Measurements from ENCODE around the gene ENTPD7. TPM values are rescaled to one million over a fixed set of nuclear protein-coding genes. Genes with fewer than 3 reads are reported as not detected.

ENTPD7 gene
- total RNA-seq, 4 donors from 2014 or later = 11.6 to 76.0 (median 35.2) TPM

DNA sequence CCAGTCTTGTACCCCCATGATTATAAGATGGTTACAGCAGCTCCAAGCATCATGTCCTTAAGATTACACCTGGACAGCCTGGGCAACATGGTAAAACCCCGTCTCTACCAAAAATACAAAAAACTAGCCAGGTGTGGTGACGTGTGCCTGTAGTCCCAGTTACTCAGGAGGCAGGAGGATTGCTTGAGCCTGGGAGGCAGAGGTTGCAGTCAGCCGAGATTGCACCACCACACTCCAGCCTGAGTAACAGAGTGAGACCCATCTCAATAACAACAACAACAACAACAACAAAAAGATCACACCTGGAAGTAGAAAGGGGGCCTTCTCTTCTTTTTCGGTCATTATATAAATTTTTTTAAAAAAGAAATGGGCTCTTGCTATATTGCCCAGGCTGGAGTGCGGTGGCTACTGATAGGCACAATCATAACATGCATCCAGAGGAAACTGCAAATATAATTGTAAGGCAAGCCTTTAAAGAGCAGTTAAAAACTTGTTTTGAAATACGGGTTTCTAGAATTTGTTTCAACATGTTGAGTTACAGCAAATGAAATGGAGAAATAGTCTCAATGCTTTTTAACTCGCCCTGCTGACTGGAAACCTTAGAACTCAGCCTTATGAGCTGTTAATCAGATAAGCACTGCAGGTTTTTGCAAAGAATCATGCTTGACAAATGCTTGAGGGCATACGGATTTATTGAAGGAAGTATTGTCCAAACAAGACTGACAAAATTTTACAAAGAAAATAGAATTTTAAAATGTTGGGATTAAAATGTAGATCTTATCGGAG lies 4.7 kb upstream of the ENTPD7 start:
- Histone ChIP-seq H3K9me3 (no peaks in the 10 kb centered on the region), H3K36me3 (no peaks in the 10 kb centered on the region), H3K27me3 (no peaks in the 10 kb centered on the region), H3K27ac (no peak overlapping the region), H3K4me1 (peaks cover 0 to 4% (median 0%) of the 10 kb centered on the region in 4 donors), H3K4me3 (no peak overlapping the region)
- no peak for TF ChIP-seq POLR2A (IDR thresholded peaks at IDR 0.05)
- TF ChIP-seq, protein P1, sequence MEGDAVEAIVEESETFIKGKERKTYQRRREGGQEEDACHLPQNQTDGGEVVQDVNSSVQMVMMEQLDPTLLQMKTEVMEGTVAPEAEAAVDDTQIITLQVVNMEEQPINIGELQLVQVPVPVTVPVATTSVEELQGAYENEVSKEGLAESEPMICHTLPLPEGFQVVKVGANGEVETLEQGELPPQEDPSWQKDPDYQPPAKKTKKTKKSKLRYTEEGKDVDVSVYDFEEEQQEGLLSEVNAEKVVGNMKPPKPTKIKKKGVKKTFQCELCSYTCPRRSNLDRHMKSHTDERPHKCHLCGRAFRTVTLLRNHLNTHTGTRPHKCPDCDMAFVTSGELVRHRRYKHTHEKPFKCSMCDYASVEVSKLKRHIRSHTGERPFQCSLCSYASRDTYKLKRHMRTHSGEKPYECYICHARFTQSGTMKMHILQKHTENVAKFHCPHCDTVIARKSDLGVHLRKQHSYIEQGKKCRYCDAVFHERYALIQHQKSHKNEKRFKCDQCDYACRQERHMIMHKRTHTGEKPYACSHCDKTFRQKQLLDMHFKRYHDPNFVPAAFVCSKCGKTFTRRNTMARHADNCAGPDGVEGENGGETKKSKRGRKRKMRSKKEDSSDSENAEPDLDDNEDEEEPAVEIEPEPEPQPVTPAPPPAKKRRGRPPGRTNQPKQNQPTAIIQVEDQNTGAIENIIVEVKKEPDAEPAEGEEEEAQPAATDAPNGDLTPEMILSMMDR (IDR thresholded peaks at IDR 0.05) = no peak
- no peak for DNase-seq

DNA sequence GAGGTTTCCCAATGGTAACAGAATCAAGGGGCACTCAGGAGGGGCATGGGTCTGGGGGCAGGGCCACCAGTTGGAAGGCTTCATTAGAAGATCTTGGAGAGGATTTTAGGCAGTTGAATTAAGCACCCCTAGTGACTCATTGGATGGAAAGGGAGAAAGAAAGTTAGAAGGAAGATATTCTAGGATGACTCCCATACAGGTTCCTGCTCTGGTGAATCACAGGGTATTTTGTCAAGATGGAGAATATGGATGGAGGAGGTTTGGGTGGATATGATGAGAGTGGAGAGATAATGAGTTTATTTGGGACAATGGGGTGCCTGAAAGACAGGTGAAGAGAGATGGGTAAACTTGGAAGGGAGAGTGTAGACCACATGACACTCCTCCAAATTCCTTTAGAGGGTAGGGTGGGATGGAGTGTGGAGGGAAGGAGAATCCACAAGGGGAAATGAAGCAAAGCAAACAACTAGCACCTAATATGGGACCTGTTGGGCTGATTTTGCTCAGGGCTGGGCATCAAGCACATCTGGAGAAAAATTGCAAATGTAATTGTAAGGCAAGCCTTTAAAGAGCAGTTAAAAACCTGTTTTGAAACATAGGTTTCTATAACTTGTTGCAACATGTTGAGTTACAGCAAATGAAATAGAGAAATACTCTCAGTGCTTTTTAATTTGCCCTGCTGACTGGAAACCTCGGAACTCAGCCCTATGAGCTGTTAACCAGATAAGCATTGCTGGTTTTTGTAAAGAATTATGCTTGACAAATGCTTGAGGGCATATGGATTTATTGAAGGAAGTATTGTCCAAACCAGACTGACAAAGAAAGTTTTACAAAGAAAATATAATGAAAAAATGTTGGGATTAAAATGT lies 2.9 kb upstream of the ENTPD7 start:
- TF ChIP-seq POLR2A (IDR thresholded peaks at IDR 0.05) = no peak
- TF ChIP-seq, protein P1 (IDR thresholded peaks at IDR 0.05) = no peak
- no peak for DNase-seq
- no peak overlapping the region for H3K4me3 ChIP-seq
- peaks cover 0 to 16% (median 3%) of the 10 kb centered on the region in 4 donors for H3K4me1 ChIP-seq
- H3K27ac ChIP-seq = no peak overlapping the region
- H3K9me3 ChIP-seq = no peaks in the 10 kb centered on the region
- no peaks in the 10 kb centered on the region for H3K27me3 ChIP-seq
- H3K36me3 ChIP-seq = no peaks in the 10 kb centered on the region

DNA sequence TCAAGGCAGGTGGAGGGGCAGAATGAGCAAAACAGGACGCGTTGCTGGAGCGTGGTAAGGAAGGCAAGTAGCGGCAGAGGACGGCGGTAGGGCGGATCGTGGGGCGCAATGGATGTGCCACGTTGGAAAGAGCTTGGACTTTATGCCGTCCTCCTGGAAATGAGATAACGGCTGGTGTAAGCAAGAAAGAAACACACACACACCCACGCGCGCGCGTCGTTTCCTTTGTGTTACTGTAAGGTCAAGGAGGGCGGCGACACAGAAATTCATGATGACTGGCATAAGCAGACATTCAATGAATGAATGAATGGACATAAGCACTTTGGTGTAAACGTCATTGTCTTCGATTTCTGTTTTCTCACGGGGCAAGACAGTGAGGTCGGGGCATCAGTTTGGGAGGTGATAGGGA lies 683 bp upstream of the ENTPD7 start:
- H3K27me3 ChIP-seq = no peaks in the 10 kb centered on the region
- peak overlapping the region; percentile 65 to 91 (median 78) for H3K4me3 ChIP-seq
- peaks cover 0 to 7% (median 0%) of the 10 kb centered on the region in 3 donors for H3K36me3 ChIP-seq
- peak; percentile 70 to 92 (median 85) for DNase-seq
- no peaks in the 10 kb centered on the region for H3K9me3 ChIP-seq
- H3K27ac ChIP-seq = peak overlapping the region; percentile 72 to 87 (median 78)
- TF ChIP-seq POLR2A (IDR thresholded peaks at IDR 0.05) = no peak
- TF ChIP-seq, protein P1 (IDR thresholded peaks at IDR 0.05) = no peak
- peaks cover 0 to 22% (median 3%) of the 10 kb centered on the region in 4 donors for H3K4me1 ChIP-seq

DNA sequence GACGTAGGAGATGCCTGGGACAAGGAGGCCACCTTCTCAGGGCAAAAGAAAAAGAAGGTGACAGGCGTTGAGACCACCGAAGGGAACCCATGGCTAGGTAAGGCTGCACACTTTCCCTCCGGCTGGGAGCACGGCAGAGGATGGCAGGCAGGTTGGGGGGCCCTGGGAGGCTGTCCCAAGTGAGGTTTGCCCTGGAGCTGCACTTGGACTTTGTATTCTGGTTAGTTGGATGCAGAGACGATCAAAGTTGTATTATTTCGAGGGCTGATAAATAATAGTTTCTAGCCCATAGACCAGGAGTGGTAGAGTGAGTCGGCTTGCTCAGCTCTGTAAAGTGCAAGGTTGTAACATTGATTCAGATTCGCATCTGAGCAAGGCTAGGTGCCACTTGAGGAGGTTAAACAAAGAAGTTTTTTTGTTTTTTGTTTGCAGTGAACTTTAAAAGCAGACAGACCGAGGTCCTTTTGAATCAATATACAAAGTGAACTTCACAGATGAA lies 608 bp downstream of the ENTPD7 start:
- TF ChIP-seq, protein P1 (IDR thresholded peaks at IDR 0.05) = no peak
- TF ChIP-seq POLR2A (IDR thresholded peaks at IDR 0.05) = no peak
- peaks cover 0 to 22% (median 3%) of the 10 kb centered on the region in 4 donors for H3K4me1 ChIP-seq
- H3K4me3 ChIP-seq = peak overlapping the region; percentile 65 to 91 (median 78)
- H3K36me3 ChIP-seq = peaks cover 0 to 15% (median 0%) of the 10 kb centered on the region in 3 donors
- peak in 1 of 3 donors; percentile 53 for DNase-seq
- no peaks in the 10 kb centered on the region for H3K27me3 ChIP-seq
- H3K27ac ChIP-seq = peak overlapping the region; percentile 67 to 87 (median 78)
- H3K9me3 ChIP-seq = no peaks in the 10 kb centered on the region

DNA sequence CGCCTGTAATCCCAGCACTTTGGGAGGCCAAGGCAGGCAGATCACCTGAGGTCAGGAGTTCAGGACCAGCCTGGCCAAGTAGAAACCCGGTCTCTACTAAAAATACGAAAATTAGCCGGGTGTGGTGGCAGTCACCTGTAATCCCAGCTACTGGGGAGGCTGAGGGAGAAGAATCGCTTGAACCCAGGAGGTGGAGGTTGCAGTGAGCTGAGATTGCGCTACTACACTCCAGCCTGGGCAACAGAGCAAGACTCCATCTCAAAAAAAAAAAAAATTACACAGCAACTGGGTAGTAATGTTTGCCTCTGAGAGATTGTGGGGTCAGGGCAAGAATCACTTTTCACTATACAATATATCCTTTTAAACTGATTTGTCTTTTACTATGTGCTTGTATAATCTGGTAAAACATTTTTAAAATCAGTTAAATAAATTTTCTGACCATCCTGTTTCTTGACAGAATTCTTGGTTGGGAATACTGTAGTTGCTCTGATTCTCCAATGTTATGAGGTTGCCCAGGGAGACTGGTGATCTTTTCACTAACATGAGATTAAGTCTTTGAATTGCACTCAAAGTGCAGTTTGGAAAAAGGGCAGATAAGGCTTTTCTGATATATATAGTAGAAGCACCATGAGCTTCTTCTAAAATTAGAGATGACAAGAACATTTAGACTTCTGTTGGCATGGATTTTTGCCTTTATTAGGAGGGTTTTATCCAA lies 1.5 kb downstream of the ENTPD7 start:
- no peak for TF ChIP-seq POLR2A (IDR thresholded peaks at IDR 0.05)
- TF ChIP-seq, protein P1 (IDR thresholded peaks at IDR 0.05) = no peak
- peaks cover 0 to 21% (median 0%) of the 10 kb centered on the region in 3 donors for H3K36me3 ChIP-seq
- no peaks in the 10 kb centered on the region for H3K27me3 ChIP-seq
- H3K4me3 ChIP-seq = peak overlapping the region in 2 of 4 donors; percentile 76 to 91
- peaks cover 0 to 22% (median 3%) of the 10 kb centered on the region in 4 donors for H3K4me1 ChIP-seq
- H3K9me3 ChIP-seq = no peaks in the 10 kb centered on the region
- peak overlapping the region in 3 of 4 donors; percentile 35 to 87 (median 81) for H3K27ac ChIP-seq
- no peak for DNase-seq
